Astrocyte (in vitro differentiated cells and primary cell): ENCODE data around the gene REPIN1.

Experiments used
- CTCF ChIP-seq: IDR thresholded peaks from 2 replicates; pipeline ENCODE4 v1.5.1; 2011; ENCODE audit warnings: low read depth, mild to moderate bottlenecking, inconsistent platforms, low read length, moderate library complexity; ENCODE audit not compliant: insufficient read depth
- EZH2 ChIP-seq: IDR thresholded peaks from 2 replicates; pipeline ENCODE4 v1.6.1; 2012; ENCODE audit warnings: mild to moderate bottlenecking, low read length, inconsistent platforms; ENCODE audit not compliant: insufficient read depth

GRCh38 chr7:150335774-150336112, 32.9 kb upstream of the REPIN1 start:
- TF ChIP-seq CTCF: no peak
- no peak for TF ChIP-seq EZH2
